GM18505 (cell line): ENCODE measurements around the gene TMEM52B.

ENCODE experiments used
- ATAC-seq: cut with Tn5 transposase; IDR thresholded peaks from one replicate; pipeline ENCODE4 v1.9.1; 2021; ENCODE audit not compliant: unreplicated experiment
- POLR2A ChIP-seq: IDR thresholded peaks from 4 replicates; pipeline ENCODE4 v1.6.1; 2011; ENCODE audit warnings: borderline replicate concordance; ENCODE audit not compliant: insufficient read depth, insufficient read length; ENCODE audit errors: extremely low read depth

Gene TMEM52B

DNA sequence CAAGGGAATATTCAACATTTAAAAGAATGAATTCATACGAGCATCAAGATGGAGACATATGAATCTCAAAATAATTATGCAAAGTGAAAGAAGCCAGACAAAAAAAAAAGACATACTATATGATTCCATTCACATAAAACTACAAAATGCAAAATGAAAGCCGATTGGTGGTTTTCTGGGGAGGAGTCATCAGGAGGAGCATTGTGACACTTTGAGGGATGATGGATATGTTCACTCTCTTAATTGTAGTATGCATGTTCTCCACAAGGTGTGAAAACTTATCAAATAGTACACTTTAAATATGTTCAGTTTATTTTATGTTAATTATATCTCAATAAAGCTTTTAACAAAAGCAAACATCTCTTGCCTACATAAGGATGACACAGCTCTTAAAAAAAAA lies 20.4 kb upstream of the TMEM52B start:
- no peak for ATAC-seq

DNA sequence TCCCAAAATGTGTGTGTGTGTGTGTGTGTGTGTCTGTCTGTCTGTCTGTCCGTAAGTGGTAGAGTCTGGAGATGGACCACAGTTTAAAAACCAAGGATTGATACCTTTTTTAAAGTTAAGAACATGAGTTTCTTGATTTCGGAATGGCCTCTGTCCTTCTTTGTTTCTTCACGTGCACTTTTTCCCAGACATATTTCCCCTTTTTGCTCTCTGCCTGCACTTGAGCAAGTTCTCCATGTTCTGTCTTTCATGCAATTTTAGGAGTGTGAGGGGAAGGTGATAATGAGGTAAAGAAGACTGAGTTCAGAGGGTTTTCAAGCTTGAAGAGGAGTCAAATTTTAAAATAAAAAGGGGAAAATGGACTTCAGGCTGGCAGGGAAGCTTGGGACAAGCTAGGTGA lies 19.6 kb upstream of the TMEM52B start:
- no peak for TF ChIP-seq POLR2A
- ATAC-seq = no peak

More for the DNA sequence above, 20.4 kb upstream of the TMEM52B start:
- no peak for TF ChIP-seq POLR2A

DNA sequence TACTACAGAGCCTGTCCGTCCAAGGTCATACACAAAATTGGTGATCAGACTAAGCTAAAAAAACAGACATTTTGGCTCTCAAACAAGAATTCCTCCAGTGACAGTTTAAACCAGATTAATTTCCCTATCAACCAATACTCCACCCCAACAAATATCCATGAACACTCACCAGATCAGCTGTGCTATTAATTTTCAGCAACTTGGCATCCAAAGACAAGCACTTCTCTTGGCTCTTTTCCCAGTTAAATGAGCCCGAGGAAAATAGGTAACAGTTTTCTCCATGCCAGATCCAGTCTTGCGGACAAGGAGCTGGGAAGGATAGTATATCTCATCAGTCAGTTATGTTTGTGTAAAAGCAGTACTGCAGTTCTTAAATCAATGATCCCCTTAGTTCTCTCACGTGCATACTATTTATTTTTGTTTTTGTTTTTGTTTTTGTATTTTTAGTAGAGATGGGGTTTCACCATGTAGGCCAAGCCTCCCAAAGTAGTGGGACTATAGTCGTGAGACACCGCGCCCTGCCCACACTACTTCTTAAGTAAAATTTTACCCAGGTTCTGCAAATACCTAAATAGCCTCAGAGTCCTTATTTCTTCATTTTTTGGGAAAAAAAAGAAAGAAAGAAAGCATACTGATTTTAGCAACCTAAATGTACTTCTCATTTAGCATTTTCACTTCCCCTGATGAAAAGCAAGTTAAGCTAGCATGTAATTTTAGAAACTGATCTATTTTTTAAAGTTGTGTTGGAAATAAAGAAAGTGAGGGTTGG lies 18.0 kb upstream of the TMEM52B start:
- no peak for ATAC-seq
- TF ChIP-seq POLR2A = no peak

DNA sequence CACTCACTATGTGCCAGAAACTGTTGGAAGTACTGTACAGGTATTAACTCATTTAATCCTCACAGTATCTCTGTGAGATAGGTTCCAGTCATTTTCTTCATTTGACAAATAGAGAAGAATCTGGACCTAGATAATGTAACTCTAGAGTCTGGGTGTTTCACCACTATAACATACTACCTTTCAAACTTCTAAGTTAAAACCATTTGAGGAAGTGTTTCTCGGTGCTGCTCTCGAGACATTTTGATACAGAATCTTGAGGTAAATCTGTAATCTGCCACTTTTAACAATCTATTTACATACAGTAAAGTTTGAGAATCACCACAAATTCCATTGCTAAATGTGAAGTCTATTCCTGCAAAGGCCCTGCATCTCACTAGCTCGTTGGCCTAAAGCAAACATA lies 15.7 kb upstream of the TMEM52B start:
- ATAC-seq = no peak
- TF ChIP-seq POLR2A = no peak

DNA sequence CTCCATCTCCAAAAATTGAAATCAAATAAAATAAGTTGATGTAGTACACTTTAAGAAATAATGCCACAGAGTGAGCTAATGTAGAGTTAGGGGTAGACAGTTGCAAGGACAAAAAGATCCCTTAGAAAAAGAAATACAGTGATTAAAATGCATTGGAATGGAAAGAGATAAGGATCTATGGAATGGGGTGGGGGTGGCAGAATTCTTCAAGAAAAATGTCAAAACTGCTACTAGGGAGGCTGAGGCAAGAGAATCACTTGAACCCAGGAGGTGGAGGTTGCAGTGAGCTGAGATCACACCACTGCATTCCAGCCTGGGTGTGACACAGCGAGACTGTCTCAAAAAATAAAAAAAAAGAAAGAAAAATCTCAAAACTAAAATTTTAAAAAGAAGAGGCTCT lies 13.4 kb upstream of the TMEM52B start:
- TF ChIP-seq POLR2A = no peak
- ATAC-seq = no peak

DNA sequence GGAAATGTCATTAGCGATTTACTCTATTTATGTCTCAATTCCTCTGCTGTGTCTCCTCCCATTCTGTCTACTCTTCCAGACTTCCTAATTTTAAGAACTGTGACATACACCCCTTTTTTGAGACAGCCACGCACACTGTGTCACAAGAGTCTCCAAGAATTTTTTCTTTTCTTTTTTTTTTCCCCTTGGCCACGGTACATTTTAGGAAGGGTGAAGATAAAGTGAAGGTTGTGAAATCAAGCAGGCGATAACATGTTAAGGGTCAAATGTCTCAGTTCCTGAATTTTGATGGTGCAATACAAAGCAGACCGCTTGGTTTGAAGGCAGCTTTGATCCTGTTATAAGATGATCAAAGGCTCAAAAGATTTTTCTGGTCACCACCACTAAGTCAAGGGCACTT lies 11.2 kb upstream of the TMEM52B start:
- TF ChIP-seq POLR2A = no peak
- ATAC-seq = no peak

DNA sequence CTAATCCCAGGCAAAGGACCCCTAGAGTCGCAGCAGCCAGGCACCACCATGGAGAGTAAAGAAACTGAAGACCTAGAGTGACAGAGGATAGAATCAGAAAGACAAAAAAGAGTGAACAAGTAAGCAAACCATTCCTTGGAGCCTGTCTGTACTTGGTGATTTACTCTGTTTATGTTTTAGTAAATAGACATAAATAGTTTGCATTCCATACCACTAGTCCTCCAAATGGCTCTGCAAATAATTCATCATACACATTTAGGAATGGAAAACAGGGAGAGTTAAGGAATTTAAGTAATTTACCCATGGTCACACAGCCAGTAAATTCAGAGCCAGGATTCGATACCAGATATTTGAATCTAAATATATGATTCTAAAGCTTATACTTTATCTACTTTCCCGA lies 9.7 kb upstream of the TMEM52B start:
- TF ChIP-seq POLR2A = no peak
- no peak for ATAC-seq

DNA sequence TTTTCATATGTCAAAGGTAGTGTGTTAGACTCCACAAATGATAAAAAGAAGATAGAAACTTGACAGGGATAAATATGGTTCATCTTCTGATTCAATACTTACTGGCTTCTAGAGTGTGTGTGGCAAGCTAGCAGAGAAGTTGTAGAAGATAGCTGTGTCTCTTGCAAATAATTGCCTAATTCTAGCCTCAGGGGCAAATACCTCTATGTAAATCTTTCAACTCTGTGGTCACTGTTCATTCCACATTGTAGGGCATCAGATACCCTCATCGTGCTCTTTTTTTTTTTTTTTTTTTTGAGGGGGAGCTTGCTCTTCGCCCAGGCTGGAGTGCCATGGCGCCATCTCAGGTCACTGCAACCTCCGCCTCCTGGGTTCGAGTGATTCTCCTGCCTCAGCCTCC lies 8.6 kb upstream of the TMEM52B start:
- TF ChIP-seq POLR2A = no peak
- ATAC-seq = no peak

DNA sequence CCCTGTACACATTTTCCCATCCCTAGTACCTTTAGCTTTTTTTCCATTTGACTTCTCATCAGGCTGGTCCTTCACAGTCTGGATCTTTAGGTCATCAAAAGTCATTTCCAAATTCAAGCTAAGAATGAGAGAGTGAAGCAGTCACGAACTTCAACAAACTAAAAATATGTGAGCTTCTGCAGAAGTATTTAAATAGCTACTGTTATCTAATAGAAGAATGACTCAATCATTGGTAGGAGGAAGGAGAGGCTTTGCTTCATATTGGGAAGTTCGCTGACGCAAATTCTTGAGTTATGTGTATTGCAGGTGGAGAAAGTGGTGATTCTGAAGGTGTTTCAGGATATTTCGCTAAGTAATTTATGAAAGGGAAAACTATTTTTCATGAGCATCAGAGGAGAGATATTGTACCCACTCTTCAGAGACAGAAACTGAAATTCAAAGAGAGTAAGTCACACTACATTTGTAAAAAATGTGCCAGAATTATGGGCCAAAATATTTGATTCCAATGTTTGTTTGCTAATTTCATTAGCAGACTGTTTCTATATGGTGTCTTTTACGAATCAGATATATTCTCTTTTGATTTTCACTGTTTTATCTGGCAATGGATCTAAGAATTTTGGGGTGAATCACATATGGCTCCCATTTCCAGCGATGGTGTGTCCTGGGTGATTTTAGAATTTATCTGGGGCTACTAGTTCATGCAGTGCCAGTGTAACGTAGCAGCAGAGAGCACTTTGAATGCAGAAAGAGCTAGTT lies 6.7 kb upstream of the TMEM52B start, which contains the start of gene OLR1:
Gene OLR1, minus strand, starts transcription at position 160 of the 756 bp plus-strand sequence. Its CDS starts 55 bp downstream, at position 105.
- ATAC-seq = no peak
- no peak for TF ChIP-seq POLR2A

DNA sequence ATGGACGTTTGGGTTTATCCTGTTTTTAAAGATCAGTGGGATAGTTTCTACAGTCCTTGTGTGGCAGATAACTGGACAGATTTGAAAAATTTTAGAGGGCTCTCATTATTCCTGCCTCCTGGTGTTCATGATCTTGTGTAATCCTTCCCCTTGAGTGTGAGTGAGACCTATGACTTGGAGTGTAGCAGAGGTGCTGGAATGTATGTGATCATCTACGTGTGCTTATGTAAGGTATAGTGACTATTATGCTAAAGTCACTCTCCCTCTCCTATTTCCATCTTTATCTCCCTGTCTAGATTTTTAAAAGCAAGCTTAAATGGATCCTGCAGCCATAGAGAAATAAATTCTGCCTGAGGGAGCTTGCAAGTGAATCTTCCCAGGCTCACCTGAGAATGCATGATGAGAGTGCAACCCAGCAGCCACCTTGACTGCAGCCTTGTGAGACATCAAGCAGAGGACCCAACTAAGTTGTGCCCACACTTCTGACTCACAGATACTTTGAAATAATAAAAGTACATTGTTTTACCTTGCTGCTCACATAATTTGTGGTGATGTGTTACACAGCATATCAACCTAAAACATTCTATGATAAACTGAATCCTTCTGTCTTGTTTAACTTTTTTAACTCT lies 3.7 kb upstream of the TMEM52B start:
- TF ChIP-seq POLR2A = no peak
- no peak for ATAC-seq

DNA sequence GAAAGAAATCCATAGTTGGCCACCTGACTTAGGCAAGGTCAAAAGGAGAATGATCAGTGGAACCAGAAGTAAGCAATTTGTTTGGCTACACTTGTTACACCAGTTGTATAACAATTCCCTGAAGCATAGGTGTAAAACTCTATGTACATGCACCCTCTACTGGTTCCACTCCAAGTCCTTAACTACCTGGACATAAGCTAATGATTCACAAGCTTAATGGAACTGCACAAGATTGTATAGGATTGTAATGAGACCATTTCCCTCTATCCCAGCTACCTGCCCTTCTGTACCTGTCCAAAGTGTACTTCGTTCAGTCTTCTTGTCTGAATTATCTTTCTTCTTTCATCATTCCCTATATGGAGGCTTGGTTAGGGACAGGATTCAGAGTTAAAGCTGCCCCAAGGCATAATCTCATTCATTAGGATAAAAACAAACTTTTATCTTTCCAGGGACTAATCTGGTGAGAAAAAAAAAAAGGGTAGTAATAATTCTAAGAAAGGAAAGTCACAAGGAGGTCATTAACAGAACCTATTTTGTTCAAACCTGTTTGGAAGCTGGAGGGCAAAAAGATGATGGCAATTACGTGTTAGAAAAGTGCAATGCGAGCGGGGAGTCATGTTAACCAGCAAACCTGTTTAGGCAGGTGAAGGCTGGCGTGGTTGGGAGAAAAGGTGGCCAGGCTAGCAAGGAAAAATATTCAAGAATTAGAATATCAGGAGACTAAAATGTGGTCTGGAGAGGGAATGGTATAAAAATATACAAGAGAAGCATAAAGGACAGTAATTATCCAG lies 2.8 kb upstream of the TMEM52B start:
- no peak for ATAC-seq
- TF ChIP-seq POLR2A = no peak

DNA sequence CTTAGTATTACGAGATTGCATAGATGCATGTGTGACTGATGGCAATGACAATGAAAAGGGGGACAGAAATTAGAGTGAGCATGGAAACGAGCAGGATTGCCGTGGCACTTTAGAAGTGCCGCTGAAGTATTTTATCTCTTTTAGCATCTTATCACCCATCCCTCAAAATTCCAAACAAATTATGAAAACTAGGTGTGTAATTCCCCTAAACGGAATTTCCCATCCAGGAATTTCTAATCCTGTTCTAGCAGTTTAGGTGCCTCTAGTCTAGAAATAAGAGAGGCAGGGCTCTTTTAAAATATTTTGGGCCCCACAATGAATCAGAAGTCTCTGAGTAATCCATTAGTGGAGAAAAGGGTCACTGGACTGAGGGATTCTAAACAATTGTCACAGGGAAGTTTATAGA lies 947 bp downstream of the TMEM52B start:
- no peak for TF ChIP-seq POLR2A
- no peak for ATAC-seq

DNA sequence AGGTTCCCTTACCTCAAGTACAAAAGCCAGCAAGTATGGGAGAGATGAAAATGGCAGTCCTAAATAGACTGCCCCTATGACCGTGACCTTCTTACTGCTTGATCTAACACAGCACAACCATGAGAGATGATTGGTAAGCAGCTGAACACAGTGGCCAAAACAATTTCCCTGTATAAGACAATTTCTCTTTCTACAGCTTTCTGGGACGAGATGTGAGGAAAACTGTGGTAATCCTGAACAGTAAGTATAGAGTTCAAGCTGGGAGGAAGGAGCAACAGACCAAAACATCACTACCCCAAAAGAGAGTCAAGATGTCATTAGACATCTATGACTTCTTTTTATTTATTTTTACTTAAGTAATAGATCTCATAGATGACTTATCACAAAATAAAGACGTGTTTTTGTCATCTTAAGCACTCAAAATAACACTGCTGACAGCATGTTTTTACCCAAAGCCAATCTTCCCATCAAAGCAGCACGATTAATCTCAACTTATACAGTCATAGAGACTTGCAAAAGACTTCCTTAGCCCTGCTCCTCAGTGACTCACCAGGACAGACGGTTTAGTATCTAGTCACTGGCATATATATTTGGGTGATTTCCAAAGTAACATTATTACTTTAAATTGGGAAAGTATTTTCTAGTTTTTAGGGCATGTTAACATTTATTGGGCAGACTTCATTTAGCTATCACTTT lies 3.7 kb downstream of the TMEM52B start:
- no peak for ATAC-seq
- TF ChIP-seq POLR2A = no peak

DNA sequence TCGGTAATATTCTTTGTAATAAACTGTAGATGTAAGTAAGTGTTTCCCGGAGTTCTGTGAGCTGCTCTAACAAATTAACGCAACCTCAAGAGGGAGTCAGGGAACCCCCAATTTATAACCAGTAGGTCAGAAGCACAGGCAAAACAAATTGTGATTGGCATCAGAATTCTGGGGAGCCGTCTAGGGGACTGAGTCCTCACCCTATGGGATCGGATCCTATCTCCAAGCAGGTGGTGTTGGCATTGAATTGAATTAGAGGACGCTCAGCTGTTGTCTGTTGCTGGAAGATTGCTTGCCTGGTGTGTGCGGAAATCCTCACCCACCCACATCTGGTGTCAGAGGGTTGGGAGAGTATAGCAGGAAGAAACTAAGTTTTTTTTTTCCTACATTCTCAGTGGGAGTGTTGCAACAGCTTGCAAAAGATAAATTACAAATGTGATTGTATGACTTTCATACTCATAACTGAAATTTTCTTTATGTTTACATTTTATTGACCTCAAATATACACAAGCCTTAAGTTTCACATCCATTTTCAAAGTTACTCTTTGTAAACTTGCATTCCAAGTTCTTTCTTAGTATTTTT lies 5.5 kb downstream of the TMEM52B start:
- ATAC-seq = no peak
- no peak for TF ChIP-seq POLR2A
